H9 (cell line): Measurements from ENCODE around the gene MRGPRD. TPM values are rescaled to one million over a fixed set of nuclear protein-coding genes. Genes with fewer than 3 reads are reported as not detected.

Experiments
- DNase-seq: peaks from one replicate; pipeline ENCODE4 v3.0.0-alpha.2; 2017
- H2AFZ ChIP-seq: one replicate; pipeline ENCODE4 v1.6.1; 2013; ENCODE audit warnings: mild to moderate bottlenecking, low read length, control low read depth, moderate library complexity
- H2AK5ac ChIP-seq: 2 replicates; pipeline ENCODE4 v1.6.1; 2013; ENCODE audit warnings: low read length, control low read depth, mixed read lengths; ENCODE audit not compliant: insufficient read length
- H2BK120ac ChIP-seq: one replicate; pipeline ENCODE4 v1.6.1; 2013; ENCODE audit warnings: low read depth, mild to moderate bottlenecking, low read length, control low read depth, inconsistent platforms; ENCODE audit not compliant: poor library complexity, severe bottlenecking
- H2BK12ac ChIP-seq: 2 replicates; pipeline ENCODE4 v1.6.1; 2013; ENCODE audit warnings: low read length, control low read depth, mixed read lengths, low read depth; ENCODE audit not compliant: insufficient read length
- H2BK15ac ChIP-seq: 2 replicates; pipeline ENCODE4 v1.6.1; 2013; ENCODE audit warnings: low read depth, low read length, control low read depth
- H2BK20ac ChIP-seq: one replicate; pipeline ENCODE4 v1.6.1; 2013; ENCODE audit warnings: low read depth, mild to moderate bottlenecking, low read length, control low read depth, inconsistent platforms; ENCODE audit not compliant: poor library complexity, severe bottlenecking
- H2BK5ac ChIP-seq: 2 replicates; pipeline ENCODE4 v1.6.1; 2013; ENCODE audit warnings: low read length, control low read depth, mixed read lengths; ENCODE audit not compliant: insufficient read length
- H3K14ac ChIP-seq: 2 replicates; pipeline ENCODE4 v1.6.1; 2013; ENCODE audit warnings: low read length, control low read depth; ENCODE audit not compliant: insufficient read depth
- H3K18ac ChIP-seq: 2 replicates; pipeline ENCODE4 v1.6.1; 2013; ENCODE audit warnings: low read depth, mild to moderate bottlenecking, mixed read lengths, low read length, control low read depth; ENCODE audit not compliant: insufficient read length
- H3K23ac ChIP-seq: 2 replicates; pipeline ENCODE4 v1.6.1; 2013; ENCODE audit warnings: low read length, control low read depth, mixed read lengths, low read depth; ENCODE audit not compliant: insufficient read length
- H3K23me2 ChIP-seq: 2 replicates; pipeline ENCODE4 v1.6.1; 2013; ENCODE audit warnings: low read depth, mild to moderate bottlenecking, mixed read lengths, low read length, control low read depth; ENCODE audit not compliant: insufficient read length, poor library complexity, severe bottlenecking
- H3K27ac ChIP-seq: 2 replicates; pipeline ENCODE4 v1.5.1; 2013; ENCODE audit warnings: low read length, control low read depth, mixed read lengths, low read depth; ENCODE audit not compliant: insufficient read length
- H3K27me3 ChIP-seq: 2 replicates; pipeline ENCODE4 v1.6.1; 2013; ENCODE audit warnings: low read length, control low read depth, inconsistent platforms; ENCODE audit not compliant: insufficient read depth
- H3K4ac ChIP-seq: 2 replicates; pipeline ENCODE4 v1.6.1; 2013; ENCODE audit warnings: low read depth, mild to moderate bottlenecking, control low read depth, inconsistent platforms, low read length, moderate library complexity
- H3K4me1 ChIP-seq: 2 replicates; pipeline ENCODE4 v1.6.1; 2013; ENCODE audit warnings: low read length, control low read depth, inconsistent platforms; ENCODE audit not compliant: insufficient read depth
- H3K4me2 ChIP-seq: 2 replicates; pipeline ENCODE4 v1.6.1; 2013; ENCODE audit warnings: low read length, control low read depth, mixed read lengths; ENCODE audit not compliant: insufficient read length, insufficient read depth
- H3K56ac ChIP-seq: 2 replicates; pipeline ENCODE4 v1.6.1; 2013; ENCODE audit warnings: low read depth, mild to moderate bottlenecking, mixed read lengths, low read length, control low read depth; ENCODE audit not compliant: insufficient read length
- H3K79me1 ChIP-seq: 2 replicates; pipeline ENCODE4 v1.6.1; 2013; ENCODE audit warnings: low read depth, mild to moderate bottlenecking, moderate library complexity, low read length, control low read depth, inconsistent platforms; ENCODE audit not compliant: insufficient read depth, poor library complexity, severe bottlenecking
- H3K79me2 ChIP-seq: 2 replicates; pipeline ENCODE4 v1.6.1; 2013; ENCODE audit warnings: low read length, control low read depth, inconsistent platforms; ENCODE audit not compliant: insufficient read depth
- H3K9ac ChIP-seq: 2 replicates; pipeline ENCODE4 v1.6.1; 2013; ENCODE audit warnings: low read length, control low read depth, mixed read lengths; ENCODE audit not compliant: insufficient read length; ENCODE audit errors: extremely low read depth
- H3K9me3 ChIP-seq: one replicate; pipeline ENCODE4 v1.6.1; 2013; ENCODE audit warnings: low read depth, low read length, inconsistent platforms; ENCODE audit not compliant: control insufficient read depth
- H3T11ph ChIP-seq: one replicate; pipeline ENCODE4 v1.6.1; 2013; ENCODE audit warnings: mild to moderate bottlenecking, low read length, control low read depth, inconsistent platforms
- H4K20me1 ChIP-seq: one replicate; pipeline ENCODE4 v1.6.1; 2013; ENCODE audit not compliant: control insufficient read depth, insufficient read length, insufficient read depth
- H4K5ac ChIP-seq: 2 replicates; pipeline ENCODE4 v1.6.1; 2013; ENCODE audit warnings: low read depth, mild to moderate bottlenecking, mixed read lengths, low read length, control low read depth; ENCODE audit not compliant: insufficient read length
- H4K8ac ChIP-seq: replicated peaks from 2 replicates; pipeline ENCODE4 v1.6.1; 2013; ENCODE audit warnings: low read length, control low read depth, mixed read lengths, low read depth; ENCODE audit not compliant: insufficient read length
- H4K91ac ChIP-seq: 2 replicates; pipeline ENCODE4 v1.6.1; 2013; ENCODE audit warnings: low read depth, mild to moderate bottlenecking, moderate library complexity, mixed read lengths, low read length, control low read depth; ENCODE audit not compliant: insufficient read length
- H3K27ac Mint-ChIP-seq, 3 experiments: 2 replicates in 2 of 3; 3 replicates in 1 of 3; pipeline ENCODE4 v1.8.0; 2020 to 2021; ENCODE audit warnings: mixed read lengths in 3 of 3, mild to moderate bottlenecking in 1 of 3, moderate library complexity in 1 of 3
- H3K27me3 Mint-ChIP-seq: 2 replicates; pipeline ENCODE4 v1.8.0; 2021; ENCODE audit warnings: low read depth, mild to moderate bottlenecking, moderate library complexity, mixed read lengths
- H3K36me3 Mint-ChIP-seq, 3 experiments: 2 replicates in 2 of 3; 3 replicates in 1 of 3; pipeline ENCODE4 v1.8.0; 2020 to 2021; ENCODE audit warnings: low read depth in 3 of 3, mixed read lengths in 3 of 3; ENCODE audit not compliant: insufficient read depth in 1 of 3
- H3K4me1 Mint-ChIP-seq, 2 experiments: 2 replicates each; pipeline ENCODE4 v1.8.0; 2020; ENCODE audit warnings: mixed read lengths in 2 of 2
- H3K4me3 Mint-ChIP-seq, 2 experiments: 2 replicates in 1 of 2; 3 replicates in 1 of 2; pipeline ENCODE4 v1.8.0; 2020 to 2021; ENCODE audit warnings: mild to moderate bottlenecking in 2 of 2, mixed read lengths in 2 of 2, moderate library complexity in 1 of 2
- H3K9me3 Mint-ChIP-seq, 2 experiments: 2 replicates in 1 of 2; 3 replicates in 1 of 2; pipeline ENCODE4 v1.8.0; 2020; ENCODE audit warnings: mild to moderate bottlenecking in 2 of 2, mixed read lengths in 2 of 2, moderate library complexity in 1 of 2
- WGBS: extraction: QIAGEN DNeasy Blood & Tissue Kit; methylation state at CpG from one replicate; pipeline ENCODE4 v1.1.7; 2013; ENCODE audit warnings: missing lambda C conversion rate, low lambda C conversion rate, mixed read lengths; ENCODE audit not compliant: insufficient read length; ENCODE audit errors: extremely low coverage; 5-methylcytosine and 5-hydroxymethylcytosine counted together
- total RNA-seq: library from RNA; stranded (reverse); gene quantifications from 2 replicates; pipeline ENCODE4 v1.2.1, GENCODE V29; 2021
- TF ChIP-seq, protein P1 (sequence below): fragments of 200-600 bp; sonication (generic); conservative IDR thresholded peaks from 3 replicates; pipeline ENCODE4 v1.8.0; 2021; ENCODE audit warnings: antibody characterized with exemption, mild to moderate bottlenecking

Gene MRGPRD
- total RNA-seq, 1 experiment from 2014 or later: not detected

DNA sequence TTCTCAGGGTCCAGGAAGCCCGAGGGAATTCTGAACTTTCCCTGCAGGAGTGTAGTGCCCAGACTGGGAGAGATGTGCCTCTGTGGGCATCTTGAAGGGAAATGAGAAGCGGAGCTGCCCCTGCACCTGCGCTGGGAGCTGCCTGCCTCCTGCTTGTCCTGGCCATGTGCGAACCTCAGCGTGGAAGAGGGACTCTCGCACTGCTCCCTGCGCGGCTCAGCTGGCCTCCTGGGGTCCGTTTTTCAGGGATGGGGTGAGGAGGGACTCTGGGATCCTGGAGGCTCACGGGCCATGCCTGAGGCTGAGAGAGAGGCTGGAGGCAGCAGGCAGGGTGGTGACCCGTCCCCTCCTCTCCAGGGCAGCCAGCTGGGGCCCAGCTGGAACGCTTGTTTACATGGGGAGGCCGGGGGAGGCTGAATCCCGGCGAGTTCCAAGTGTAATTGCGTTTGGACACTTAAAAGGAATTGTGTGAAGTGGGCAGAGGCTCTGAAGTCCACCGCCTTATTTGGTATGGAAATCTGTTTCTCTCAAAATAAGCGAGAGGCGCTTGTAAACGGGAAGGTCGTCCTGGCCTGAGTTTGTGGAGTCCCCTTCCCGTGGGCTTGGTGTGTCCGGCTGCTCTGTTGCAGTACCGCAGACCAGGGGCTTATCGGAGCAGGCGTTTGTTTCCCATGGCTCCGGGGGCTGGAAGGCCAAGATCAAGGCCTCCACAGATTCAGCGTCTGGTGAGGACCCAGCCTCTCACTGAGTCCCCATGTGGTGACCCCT is 33.5 kb upstream of the MRGPRD start:
- Mint-ChIP-seq H3K36me3 (no peaks in the 10 kb centered on the region), H3K4me3 (peak overlapping the region; percentile 51 to 52; a peak in 2 of 5 replicates)
- H3K27ac ChIP-seq: no peak overlapping the region

More for the DNA sequence above, 33.5 kb upstream of the MRGPRD start:
- Histone ChIP-seq H3K18ac (peak overlapping the region; percentile 54), H4K8ac (no peak overlapping the region), H3K23ac (no peak overlapping the region), H3K27me3 (no peaks in the 10 kb centered on the region), H2BK20ac (no peak overlapping the region), H3K23me2 (peaks cover 22% of the 10 kb centered on the region), H2BK12ac (no peak overlapping the region), H3T11ph (no peak overlapping the region), H3K4ac (no peak overlapping the region), H3K14ac (peak overlapping the region; percentile 69), H3K79me2 (no peaks in the 10 kb centered on the region), H2BK5ac (no peak overlapping the region), H3K56ac (no peak overlapping the region), H2BK120ac (no peak overlapping the region), H4K20me1 (no peaks in the 10 kb centered on the region), H3K9ac (no peak overlapping the region), H2AFZ (no peak overlapping the region), H4K5ac (no peak overlapping the region), H4K91ac (no peak overlapping the region), H2BK15ac (no peak overlapping the region), H3K9me3 (no peaks in the 10 kb centered on the region), H3K79me1 (no peaks in the 10 kb centered on the region), H3K4me1 (peaks cover 2% of the 10 kb centered on the region; the same call in 1 of the 2 replicates), H2AK5ac (no peak overlapping the region), H3K4me2 (peak overlapping the region; percentile 60)
- WGBS: no CpG with 5 or more reads among the region's 28 CpGs
- TF ChIP-seq, protein P1, sequence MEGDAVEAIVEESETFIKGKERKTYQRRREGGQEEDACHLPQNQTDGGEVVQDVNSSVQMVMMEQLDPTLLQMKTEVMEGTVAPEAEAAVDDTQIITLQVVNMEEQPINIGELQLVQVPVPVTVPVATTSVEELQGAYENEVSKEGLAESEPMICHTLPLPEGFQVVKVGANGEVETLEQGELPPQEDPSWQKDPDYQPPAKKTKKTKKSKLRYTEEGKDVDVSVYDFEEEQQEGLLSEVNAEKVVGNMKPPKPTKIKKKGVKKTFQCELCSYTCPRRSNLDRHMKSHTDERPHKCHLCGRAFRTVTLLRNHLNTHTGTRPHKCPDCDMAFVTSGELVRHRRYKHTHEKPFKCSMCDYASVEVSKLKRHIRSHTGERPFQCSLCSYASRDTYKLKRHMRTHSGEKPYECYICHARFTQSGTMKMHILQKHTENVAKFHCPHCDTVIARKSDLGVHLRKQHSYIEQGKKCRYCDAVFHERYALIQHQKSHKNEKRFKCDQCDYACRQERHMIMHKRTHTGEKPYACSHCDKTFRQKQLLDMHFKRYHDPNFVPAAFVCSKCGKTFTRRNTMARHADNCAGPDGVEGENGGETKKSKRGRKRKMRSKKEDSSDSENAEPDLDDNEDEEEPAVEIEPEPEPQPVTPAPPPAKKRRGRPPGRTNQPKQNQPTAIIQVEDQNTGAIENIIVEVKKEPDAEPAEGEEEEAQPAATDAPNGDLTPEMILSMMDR: no peak
- Mint-ChIP-seq H3K9me3 (peaks cover 0 to 3% of the 10 kb centered on the region in 2 experiments; a peak in 1 of 5 replicates), H3K27me3 (peaks cover 14% of the 10 kb centered on the region), H3K27ac (no peak overlapping the region), H3K4me1 (peaks cover 25 to 28% of the 10 kb centered on the region in 2 experiments)
- peak; percentile 50 for DNase-seq
